HG03521 (cell line): ENCODE measurements around the gene MRC2.
"Not testable (repeated sequence)": the region's sequence is repeated elsewhere in the genome, so short reads cannot be mapped to it uniquely, and the experiment has no call there.

Experiments used
- ATAC-seq: cut with Tn5 transposase; IDR thresholded peaks from one replicate; pipeline ENCODE4 v1.9.1; 2021; ENCODE audit warnings: mild to moderate bottlenecking, moderate library complexity; ENCODE audit not compliant: unreplicated experiment

MRC2 gene

DNA sequence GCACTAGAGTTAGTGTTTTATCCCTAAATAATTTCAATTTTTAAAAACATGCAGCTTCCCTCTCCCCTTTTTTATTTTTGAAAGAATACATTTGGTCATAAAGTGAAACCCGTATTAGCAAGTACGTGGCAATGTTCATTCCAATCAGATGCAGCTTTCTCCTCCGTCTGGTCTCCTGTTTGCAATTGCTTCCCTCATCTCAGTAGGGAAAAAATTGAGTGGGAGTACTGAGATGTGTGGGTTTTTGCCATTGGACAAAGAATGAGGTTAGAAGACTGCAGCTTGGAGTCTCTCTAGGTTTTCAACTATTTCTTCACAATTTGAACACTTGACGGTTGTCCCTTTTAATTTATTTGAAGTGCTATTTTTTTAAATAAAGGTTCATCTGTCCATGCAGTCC is 14.4 kb upstream of the MRC2 start:
- ATAC-seq, result not testable (repeated sequence)

- no peak for ATAC-seq
Observed at GRCh38 chr17:62614142-62614541, 13.3 kb upstream of the MRC2 start.

GRCh38 chr17:62615503-62615902 is 12.0 kb upstream of the MRC2 start:
- no peak for ATAC-seq

DNA sequence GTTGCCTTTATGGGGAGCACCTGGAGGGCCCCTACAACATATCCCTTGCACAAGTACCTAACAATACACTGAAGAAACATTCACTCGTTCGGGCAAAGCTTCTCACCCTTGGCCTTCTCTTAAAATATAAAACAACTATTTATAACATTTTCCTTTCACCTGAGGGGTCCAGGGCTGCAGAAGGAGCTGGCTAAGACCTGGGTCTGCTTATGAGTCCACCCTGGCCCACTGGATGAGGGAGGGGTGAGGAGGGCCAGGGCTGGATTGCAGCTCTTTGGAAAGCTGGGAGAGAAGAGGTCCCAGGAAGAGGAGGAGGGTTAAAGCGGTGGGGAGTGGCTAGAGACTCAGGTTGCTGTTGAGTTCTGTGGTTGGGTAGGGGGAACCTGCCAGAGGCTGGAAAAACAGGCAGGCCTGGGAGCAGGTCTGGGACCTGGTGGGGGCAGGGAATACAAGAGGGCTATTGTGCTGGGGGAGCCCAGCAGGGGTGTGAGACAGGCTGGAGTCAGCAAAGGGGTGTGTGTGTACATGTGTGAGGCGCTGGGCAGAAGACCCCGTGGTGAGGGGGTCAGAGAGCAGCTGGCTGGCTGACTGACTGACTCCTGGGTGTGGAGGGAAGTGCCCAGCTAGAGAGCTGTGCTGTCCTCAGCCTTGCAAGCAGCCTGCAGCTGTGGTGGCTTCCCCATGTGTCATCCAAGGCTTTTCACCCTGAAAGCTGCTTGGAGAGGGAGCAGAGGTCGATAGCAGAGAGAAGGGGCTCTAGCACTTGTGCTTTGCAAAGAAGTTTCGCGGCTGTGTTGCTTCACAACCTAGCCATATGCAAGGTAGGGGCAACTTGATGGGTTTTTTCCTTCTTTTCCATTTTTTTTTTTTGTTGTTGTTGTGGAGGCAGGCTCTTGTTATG is 10.2 kb upstream of the MRC2 start:
- no peak for ATAC-seq

DNA sequence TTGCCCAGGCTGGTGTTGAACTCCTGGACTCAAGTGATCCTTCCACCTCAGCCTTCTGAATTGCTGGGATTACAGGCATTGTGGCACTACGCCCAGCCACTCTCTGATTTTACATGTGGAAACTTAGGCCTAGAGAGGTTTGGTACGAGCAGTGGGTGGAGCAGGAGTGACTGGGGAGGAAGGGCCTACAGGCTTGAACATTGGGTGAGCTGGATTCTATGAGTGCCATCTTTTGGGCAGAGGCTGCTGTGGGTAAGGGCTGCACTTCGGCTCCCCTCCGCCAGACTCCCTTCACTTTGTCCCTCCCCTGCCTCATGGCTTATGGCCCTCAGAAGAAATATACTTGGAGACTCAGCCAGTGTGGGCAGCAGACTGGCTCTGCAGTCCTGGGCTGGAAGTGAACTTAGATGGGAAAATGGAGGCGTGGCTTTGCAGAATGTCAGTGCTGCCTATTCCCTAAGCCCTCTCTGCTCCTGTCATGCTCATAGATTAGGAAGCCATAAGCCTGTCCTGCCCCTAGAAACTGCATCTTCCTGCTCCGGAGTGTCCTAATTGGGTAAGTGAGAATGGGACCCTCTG is 9.5 kb upstream of the MRC2 start:
- no peak for ATAC-seq

DNA sequence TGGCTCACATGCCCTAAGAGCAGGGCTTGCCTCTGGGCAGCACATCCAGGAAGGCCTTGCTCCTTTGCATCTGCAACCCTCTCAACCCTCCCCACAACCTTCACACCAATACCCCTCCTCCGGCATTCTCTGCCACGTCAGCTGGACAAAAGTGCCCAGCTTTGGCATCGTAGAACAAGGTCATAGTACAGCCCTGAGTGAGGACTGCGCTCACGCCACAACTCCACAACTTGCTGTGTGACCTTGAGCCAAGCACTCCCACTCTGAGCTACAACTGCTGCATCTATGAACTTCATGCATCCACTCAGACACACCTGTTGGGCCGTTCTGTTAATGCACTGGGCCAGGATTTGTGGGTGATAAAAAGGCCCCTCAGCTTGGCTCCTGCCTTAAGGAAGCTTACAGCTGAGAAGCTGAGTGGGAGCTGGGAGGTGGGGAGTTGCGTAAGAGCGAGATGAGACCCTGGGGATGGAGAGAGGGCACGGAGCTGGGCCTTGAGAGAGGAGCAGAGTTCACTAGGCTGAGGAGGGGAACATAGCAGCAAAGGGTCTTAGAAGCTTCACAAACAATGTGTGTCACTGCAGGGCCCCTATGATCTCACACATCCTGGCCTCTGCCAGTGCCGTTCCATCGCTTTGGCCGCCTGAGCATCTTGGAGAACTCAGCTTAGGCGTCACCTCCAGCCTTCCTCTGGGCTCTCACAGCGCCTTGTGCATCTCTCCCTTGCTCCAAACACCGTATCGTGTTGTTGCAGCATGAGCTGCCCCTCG is 8.6 kb upstream of the MRC2 start:
- no peak for ATAC-seq

- ATAC-seq, result no peak
Observed at GRCh38 chr17:62619417-62620155, 7.9 kb upstream of the MRC2 start.

- ATAC-seq, result no peak
Observed at GRCh38 chr17:62621223-62621622, 6.2 kb upstream of the MRC2 start.

GRCh38 chr17:62625184-62625869 is 2.1 kb upstream of the MRC2 start:
- no peak for ATAC-seq

- ATAC-seq, result no peak
Observed at GRCh38 chr17:62625870-62626200, 1.6 kb upstream of the MRC2 start.

- no peak for ATAC-seq
Observed at GRCh38 chr17:62626719-62627218, 701 bp upstream of the MRC2 start.

DNA sequence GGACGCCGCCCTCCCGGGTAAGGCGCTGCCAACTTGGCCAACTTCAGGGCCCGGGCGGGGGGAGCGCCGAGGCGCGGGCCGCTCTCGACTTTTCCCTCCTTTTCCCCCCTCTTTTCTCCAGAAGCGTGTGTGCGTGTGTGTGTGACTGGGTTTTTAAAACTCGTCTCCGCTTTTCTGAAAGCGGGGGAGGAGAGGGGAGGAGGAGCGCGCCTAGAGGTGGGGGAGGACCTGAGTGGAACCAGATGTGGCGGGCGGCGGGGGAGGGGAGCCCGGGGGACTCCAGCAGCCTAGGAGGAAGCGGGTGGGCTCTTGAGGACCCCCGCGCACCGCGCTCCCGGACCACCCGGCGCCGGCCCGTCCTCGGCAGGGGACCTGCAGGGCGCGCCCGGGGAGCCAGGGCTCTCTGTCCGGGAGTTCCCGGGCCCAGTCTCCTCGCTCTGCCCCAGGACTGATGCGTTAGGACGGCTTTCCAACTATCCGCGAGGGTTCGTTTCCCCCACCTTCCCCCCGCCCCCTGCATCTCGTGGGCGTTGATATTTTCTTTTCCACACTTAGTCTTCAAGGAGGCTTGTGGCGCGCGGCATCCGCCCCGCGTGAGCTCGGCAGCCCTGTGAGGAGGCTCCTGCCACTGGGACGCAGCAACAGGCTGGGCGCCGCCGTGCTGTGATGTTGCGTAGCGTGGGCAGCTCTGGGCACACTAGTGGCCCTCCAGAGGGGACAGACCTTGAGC is 599 bp downstream of the MRC2 start:
- no peak for ATAC-seq

DNA sequence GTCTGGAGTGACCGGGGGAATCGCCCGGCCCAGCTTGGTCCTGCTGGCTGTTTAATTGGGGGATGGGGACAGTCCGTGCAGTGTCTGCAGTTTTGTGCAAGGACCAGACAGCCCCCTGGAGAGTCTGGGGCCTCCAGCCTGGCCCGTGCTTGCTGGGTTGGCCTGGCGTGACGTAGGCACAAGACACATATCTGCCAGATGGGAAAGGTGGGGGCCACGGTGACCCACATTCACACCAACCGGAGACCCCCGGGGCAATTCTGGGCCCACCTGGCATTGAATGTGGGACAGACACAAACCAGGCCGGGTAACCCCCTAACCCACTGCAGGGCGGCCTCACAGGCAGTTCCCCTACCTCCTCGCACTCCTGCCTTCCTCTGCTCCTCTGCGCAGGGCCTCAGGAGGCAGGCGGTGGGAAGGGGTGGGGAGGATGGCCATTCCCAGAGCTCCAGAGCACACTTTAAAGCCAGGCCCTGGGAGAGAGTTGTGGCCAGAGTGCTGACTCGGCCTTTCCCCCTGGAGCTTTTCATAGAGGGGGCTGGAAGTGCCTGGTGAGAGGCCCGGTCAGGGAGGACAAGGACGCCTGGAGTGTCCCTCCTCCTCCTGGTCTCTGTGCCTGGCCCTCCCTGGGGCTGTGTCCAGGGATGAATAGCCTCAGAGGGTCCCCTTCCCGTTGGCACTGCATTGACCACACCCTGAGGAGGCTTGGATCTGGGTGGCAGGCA is 1.5 kb downstream of the MRC2 start:
- ATAC-seq, result no peak

DNA sequence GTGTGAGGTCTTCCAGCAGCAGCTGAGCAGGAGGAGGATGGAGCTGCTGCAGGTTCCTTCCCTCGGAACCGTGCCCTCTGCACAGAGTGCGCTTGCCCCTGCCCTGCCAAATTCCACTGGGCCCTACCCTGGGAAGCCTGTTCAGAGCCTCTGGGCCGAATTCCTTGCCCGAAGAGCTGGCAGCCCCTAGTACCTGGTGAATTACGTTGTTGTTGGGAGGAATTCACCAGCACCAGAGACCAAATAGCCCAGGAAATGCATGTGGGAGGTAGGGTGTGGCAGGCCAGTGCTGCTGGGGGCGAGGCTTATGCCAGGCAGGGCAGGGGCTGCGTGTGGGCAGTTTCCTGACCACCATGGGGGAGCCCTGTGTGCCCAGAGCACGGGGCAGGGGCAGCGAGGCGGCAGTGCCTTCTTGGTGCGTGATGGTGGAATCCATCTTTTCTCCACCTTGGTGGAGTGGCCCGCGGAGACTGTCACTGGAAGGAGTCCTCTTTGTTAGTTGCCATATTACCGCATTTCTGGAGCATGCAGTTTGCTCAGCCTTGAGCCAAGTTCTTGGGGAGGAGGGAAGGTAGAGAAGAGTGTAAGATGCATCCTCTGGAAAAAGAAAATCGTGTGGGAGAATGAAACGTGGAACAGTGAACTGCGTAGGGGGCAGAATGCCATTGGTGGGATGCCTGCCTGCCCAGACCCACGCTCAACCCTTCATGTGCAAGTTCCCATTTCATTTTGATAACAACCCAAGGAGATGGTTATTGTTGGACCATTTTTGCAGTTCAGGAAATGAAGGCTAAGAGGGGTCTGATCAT is 2.3 kb downstream of the MRC2 start:
- ATAC-seq, result no peak

GRCh38 chr17:62630365-62631085 is 3.1 kb downstream of the MRC2 start:
- ATAC-seq, result no peak

GRCh38 chr17:62631086-62631935 is 3.8 kb downstream of the MRC2 start:
- ATAC-seq, result no peak
